NT2/D1 (cell line): ENCODE measurements around the gene LRIG1.

Source experiments
- YY1 ChIP-seq: IDR thresholded peaks from 2 replicates; pipeline ENCODE4 v1.6.1; 2011; ENCODE audit not compliant: insufficient read length, insufficient read depth
- ZNF274 ChIP-seq: IDR thresholded peaks from 2 replicates; pipeline ENCODE4 v1.6.1; 2011; ENCODE audit warnings: mild to moderate bottlenecking, low read depth, low read length

- TF ChIP-seq YY1: no peak
- TF ChIP-seq ZNF274: no peak
Observed at GRCh38 chr3:66489115-66489514, 11.7 kb downstream of the LRIG1 start.
